Activated gamma-delta T cell treated with Interleukin-2 at 50 U/mL for 16 hours (primary cell): ENCODE results near the gene DDX59.

Experiments used
- DNase-seq: peaks from one replicate; pipeline ENCODE4 v3.0.0-alpha.2; 2020

DDX59 gene

GRCh38 chr1:200669314-200670241, at the start of gene DDX59:
Gene DDX59 (minus strand): TSS chr1:200669907. CDS start chr1:200666740, 3,167 bp downstream.
- DNase-seq: peak; percentile 85

GRCh38 chr1:200714504-200715187, 44.9 kb upstream of the DDX59 start:
- no peak for DNase-seq

- DNase-seq: no peak
Observed at GRCh38 chr1:200710166-200710565, 40.5 kb upstream of the DDX59 start.

- DNase-seq: no peak
Observed at GRCh38 chr1:200708769-200709168, 39.1 kb upstream of the DDX59 start.

- DNase-seq: no peak
Observed at GRCh38 chr1:200708161-200708560, 38.5 kb upstream of the DDX59 start.

GRCh38 chr1:200707116-200707515, 37.4 kb upstream of the DDX59 start:
- DNase-seq: no peak

GRCh38 chr1:200706111-200706814, 36.6 kb upstream of the DDX59 start:
- DNase-seq: no peak

- no peak for DNase-seq
Observed at GRCh38 chr1:200704986-200705500, 35.3 kb upstream of the DDX59 start.

- no peak for DNase-seq
Observed at GRCh38 chr1:200699871-200700270, 30.2 kb upstream of the DDX59 start.

GRCh38 chr1:200694738-200695137, 25.0 kb upstream of the DDX59 start:
- DNase-seq: no peak

GRCh38 chr1:200693327-200693726, 23.6 kb upstream of the DDX59 start:
- no peak for DNase-seq

GRCh38 chr1:200692316-200692715, 22.6 kb upstream of the DDX59 start:
- no peak for DNase-seq

- DNase-seq: no peak
Observed at GRCh38 chr1:200686620-200687019, 16.9 kb upstream of the DDX59 start.

GRCh38 chr1:200684015-200684414, 14.3 kb upstream of the DDX59 start:
- DNase-seq: no peak

GRCh38 chr1:200683298-200683697, 13.6 kb upstream of the DDX59 start:
- no peak for DNase-seq

GRCh38 chr1:200681231-200681630, 11.5 kb upstream of the DDX59 start:
- no peak for DNase-seq

- no peak for DNase-seq
Observed at GRCh38 chr1:200676829-200677228, 7.1 kb upstream of the DDX59 start.

- DNase-seq: no peak
Observed at GRCh38 chr1:200675588-200675852, 5.8 kb upstream of the DDX59 start.

GRCh38 chr1:200674838-200675587, 5.3 kb upstream of the DDX59 start:
- DNase-seq: no peak

GRCh38 chr1:200673952-200674823, 4.5 kb upstream of the DDX59 start:
- no peak for DNase-seq

- DNase-seq: no peak
Observed at GRCh38 chr1:200671235-200671786, 1.6 kb upstream of the DDX59 start.
